Motor neuron (in vitro differentiated cells): ENCODE measurements around the gene NKX2-1. TPM values are rescaled to one million over a fixed set of nuclear protein-coding genes. Genes with fewer than 3 reads are reported as not detected.
"Not testable (repeated sequence)": the region's sequence is repeated elsewhere in the genome, so short reads cannot be mapped to it uniquely, and the experiment has no call there.

Experiments
- ATAC-seq, 8 experiments: fragments of 200-7000 bp; cut with Tn5 transposase; replicated peaks in 6 of 8; 2 replicates each; pipeline ENCODE4 v1.8.0; 2021; ENCODE audit warnings: mild to moderate bottlenecking in 8 of 8, moderate library complexity in 8 of 8
- H3K27ac ChIP-seq, 2 donors: fragments of 250-450 bp; sonication (Bioruptor Pico); 2 replicates each; pipeline ENCODE4 v1.9.0; 2021; ENCODE audit warnings: antibody characterized with exemption in 2 of 2, mild to moderate bottlenecking in 2 of 2, moderate library complexity in 1 of 2
- H3K4me1 ChIP-seq, 2 donors: fragments of 250-450 bp; sonication (Bioruptor Pico); replicated peaks in 1 of 2; 2 replicates each; pipeline ENCODE4 v1.6.1; 2021; ENCODE audit warnings: antibody characterized with exemption in 2 of 2, mild to moderate bottlenecking in 2 of 2, moderate library complexity in 1 of 2
- H3K4me3 ChIP-seq, 5 donors: fragments of 250-450 bp; sonication (Bioruptor Pico); 2 replicates each; pipeline ENCODE4 v1.9.0; 2021; ENCODE audit warnings: antibody characterized with exemption in 5 of 5, mild to moderate bottlenecking in 5 of 5, moderate library complexity in 4 of 5
- WGBS, 10 experiments: fragments of 450-650 bp; shearing (Covaris generic); methylation state at CpG; one replicate each; pipeline ENCODE4 v1.0.0; 2022; 5-methylcytosine and 5-hydroxymethylcytosine counted together
- in situ Hi-C, 9 experiments: fragments of 400-800 bp; cut with MboI; loops; one replicate each; pipeline ENCODE4 v1.15.0; 2021; ENCODE audit warnings: low sequenced_read_pairs in 9 of 9, low pct_unique_long_range_greater_than_20kb in 2 of 9; ENCODE audit not compliant: unreplicated experiment in 9 of 9
- total RNA-seq, 8 experiments: library from RNA; unstranded; fragments of 300-600 nt; gene quantifications; 2 replicates each; pipeline versions ENCODE4 v1.2.3 to v1.2.4, GENCODE V29; 2022

The NKX2-1 gene
- total RNA-seq = under 1 TPM in 2 of 8 experiments, not detected in 6; 0.10 to 0.52 TPM

DNA sequence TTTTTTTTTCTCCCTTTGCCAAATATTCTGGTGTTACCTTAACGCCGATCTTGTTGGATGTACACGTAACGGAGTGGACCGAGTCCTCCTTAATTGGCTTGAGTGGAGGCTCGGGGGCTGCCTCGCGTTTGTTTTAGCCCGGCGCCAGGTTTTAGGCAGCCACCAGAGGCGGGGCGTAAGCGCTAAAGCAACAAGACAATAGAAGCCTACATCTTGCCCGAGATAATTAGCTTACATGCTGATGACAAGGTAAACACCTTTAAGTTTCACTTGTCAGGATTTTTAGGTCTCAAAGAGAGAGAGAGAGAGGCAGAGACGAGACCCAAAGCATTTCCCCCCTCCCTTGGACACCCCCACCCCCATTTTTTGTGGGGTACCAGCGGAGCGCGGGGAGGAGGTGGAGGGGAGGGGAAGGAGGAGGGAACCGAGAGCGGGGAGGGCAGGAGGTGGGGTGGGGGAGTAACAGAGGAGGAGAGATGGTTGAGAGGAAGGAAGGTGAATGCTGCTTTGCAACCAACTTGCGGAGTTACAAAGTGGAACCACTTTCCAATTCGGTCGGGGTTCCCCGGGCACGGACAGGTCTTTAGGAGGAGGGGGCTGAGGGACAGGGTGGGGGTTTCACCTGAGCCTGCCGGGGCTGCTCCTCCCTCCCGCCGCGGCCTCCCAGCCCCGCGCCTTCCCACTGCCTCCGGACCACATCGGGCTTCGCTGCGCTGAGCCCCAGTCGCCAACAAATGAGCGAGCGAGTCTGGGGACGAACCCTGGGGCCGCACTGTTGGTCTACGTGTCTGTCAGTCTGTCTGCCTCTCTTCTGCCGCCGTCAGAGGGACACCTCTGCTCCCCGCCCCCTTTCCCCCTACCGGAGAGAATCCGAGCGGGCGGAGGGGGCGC, at the start of gene NKX2-1:
Gene NKX2-1, minus strand, starts transcription at position 802 of the 891 bp plus-strand sequence. Its CDS starts 103 bp downstream, at position 699.
- ATAC-seq = peak in 4 of 8 experiments; percentile 12 to 39 (median 18)
- 0 to 9% (median 0%) methylated on average over 2 to 11 of the region's 49 CpGs; no CpG with 5 or more reads in 3 of the 10 experiments for WGBS, 10 experiments
- H3K4me3 ChIP-seq = peak within 1 kb of the TSS in 3 of 5 donors; percentile 4 to 19 (median 12)
- in situ Hi-C loops = loop anchor here in 1 of 9 experiments (25.0 kb wide), 1 partner anchor 143 kb away; the partner anchor contains the start of gene PAX9
- H3K27ac ChIP-seq = no peak within 1 kb of the TSS
- peaks cover 0 to 24% of the 10 kb centered on the region in 2 donors for H3K4me1 ChIP-seq

DNA sequence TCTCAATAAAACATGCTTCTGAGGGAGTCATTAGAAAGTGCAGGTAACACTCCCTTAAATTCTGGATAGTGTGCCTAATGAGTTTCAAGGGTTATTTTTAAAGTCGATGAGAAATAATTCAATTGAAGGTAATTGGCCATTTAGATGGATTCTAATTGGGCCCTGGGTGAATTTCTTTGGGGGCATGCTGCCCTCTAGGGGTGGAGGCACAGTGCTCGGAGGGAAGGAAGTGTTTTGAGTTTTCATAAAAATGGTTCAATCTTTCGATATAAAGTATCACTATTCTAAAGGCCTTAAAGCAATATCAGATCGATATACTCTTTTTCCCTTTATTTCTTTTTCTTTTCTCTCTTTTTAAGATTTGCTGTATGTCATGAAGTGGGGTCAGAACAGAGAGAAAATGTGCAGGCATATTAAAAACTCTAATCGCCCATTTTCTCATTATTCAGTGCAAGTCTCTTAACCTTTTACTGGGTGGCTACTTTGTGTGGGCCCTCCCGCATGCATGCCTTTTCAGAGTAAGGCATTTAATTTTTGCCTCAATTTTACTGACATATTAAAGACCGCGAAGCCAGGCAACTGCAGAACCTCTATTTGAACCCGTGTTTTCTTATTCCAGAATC, 36.9 kb upstream of the NKX2-1 start:
- peak in 4 of 8 experiments; percentile 32 to 65 (median 42) for ATAC-seq
- Histone ChIP-seq H3K4me3 (no peak overlapping the region), H3K4me1 (no peaks in the 10 kb centered on the region), H3K27ac (no peak overlapping the region)
- 25 to 64% (median 54%) methylated on average over 5 to 9 of the region's 9 CpGs for WGBS, 10 experiments
- in situ Hi-C loops = no loop called here

DNA sequence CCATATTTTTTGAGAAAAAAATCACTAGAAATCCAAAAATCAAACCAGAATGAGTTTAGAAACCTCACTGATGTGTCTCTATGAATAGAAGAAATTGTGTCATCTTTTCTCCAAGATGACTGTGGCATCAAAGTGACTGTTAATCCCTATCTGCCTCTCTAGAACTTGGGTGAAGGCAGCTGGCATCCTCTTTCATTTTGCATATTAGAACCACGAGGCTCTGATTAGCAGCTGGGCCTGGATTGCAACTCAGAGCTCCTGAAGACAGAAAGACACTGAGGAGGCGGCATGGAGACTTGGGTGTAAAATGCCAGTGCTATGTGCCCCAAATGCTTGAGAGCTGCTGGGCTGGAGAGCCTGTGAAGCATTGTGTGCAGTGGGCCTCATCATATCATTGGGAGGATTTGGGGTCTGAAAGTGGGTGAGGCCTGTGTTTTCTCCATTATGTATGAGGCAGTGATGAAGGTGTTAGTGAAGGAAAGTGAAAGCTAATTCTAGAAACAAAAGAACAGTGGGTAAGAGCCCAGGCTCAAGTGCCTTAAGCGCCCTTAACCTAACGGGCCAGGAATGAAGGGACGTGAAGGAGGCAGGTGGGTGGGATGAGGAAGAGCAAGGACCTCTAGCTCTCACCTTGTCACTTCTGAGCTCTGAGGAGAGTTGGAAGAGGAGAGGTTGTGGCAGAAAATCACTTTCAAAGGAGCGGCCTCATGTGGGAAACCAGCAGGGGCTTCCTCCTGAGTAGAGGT, 36.1 kb upstream of the NKX2-1 start:
- no peaks in the 10 kb centered on the region for H3K4me1 ChIP-seq
- 20 to 100% (median 54%) methylated on average over 1 to 5 of the region's 6 CpGs; no CpG with 5 or more reads in 1 of the 10 experiments for WGBS, 10 experiments
- in situ Hi-C loops = no loop called here
- no peak overlapping the region for H3K27ac ChIP-seq
- no peak for ATAC-seq
- H3K4me3 ChIP-seq = no peak overlapping the region

GRCh38 chr14:36553656-36554260, 33.7 kb upstream of the NKX2-1 start:
- 0 to 100% (median 29%) methylated on average over 1 to 4 of the region's 4 CpGs for WGBS, 10 experiments
- Histone ChIP-seq H3K4me1 (no peaks in the 10 kb centered on the region), H3K27ac (no peak overlapping the region), H3K4me3 (no peak overlapping the region)
- peak in 5 of 8 experiments; percentile 45 to 84 (median 82) for ATAC-seq
- in situ Hi-C loops = no loop called here

DNA sequence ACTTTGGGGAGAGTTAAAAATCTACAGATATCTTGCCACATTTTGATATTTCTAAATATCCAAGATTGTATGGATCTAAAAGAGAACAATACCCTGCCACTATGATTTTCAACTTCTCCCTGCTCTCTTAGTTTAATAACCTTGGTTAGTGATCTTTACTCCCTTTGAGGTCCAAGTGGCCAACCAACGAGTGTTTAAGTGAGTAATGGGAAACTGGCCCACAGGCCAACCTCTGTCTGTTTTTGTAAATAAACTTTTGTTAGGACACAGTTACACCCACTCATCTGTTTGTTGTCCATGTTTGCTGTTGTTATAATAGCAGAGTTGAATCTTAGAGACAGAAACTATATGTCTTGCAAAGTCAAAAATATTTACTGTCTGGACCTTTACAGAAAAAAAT, 30.9 kb upstream of the NKX2-1 start:
- no peak for ATAC-seq
- in situ Hi-C loops = no loop called here
- no peaks in the 10 kb centered on the region for H3K4me1 ChIP-seq
- H3K27ac ChIP-seq = no peak overlapping the region
- H3K4me3 ChIP-seq = no peak overlapping the region
- WGBS, 10 experiments = 0 to 71% (median 60%) methylated on average over 1 of the region's 1 CpG; no CpG with 5 or more reads in 3 of the 10 experiments

GRCh38 chr14:36544280-36544679, 24.2 kb upstream of the NKX2-1 start:
- ATAC-seq, H3K27ac ChIP-seq, H3K4me1 ChIP-seq, H3K4me3 ChIP-seq, in situ Hi-C loops: not testable (repeated sequence)
- WGBS, 10 experiments = 41 to 100% (median 91%) methylated on average over 2 to 13 of the region's 16 CpGs; no CpG with 5 or more reads in 2 of the 10 experiments

- WGBS, 10 experiments = 0 to 86% (median 63%) methylated on average over 1 of the region's 1 CpG; no CpG with 5 or more reads in 3 of the 10 experiments
- in situ Hi-C loops = no loop called here
- H3K4me1 ChIP-seq = no peaks in the 10 kb centered on the region
- H3K27ac ChIP-seq = no peak overlapping the region
- no peak overlapping the region for H3K4me3 ChIP-seq
- ATAC-seq = no peak
Measured at GRCh38 chr14:36538051-36538450, 18.0 kb upstream of the NKX2-1 start.

- H3K4me1 ChIP-seq = peaks cover 0 to 3% of the 10 kb centered on the region in 2 donors
- no peak for ATAC-seq
- no peak overlapping the region for H3K4me3 ChIP-seq
- in situ Hi-C loops = no loop called here
- H3K27ac ChIP-seq = no peak overlapping the region
Measured at GRCh38 chr14:36529062-36529461, 9.0 kb upstream of the NKX2-1 start.

- no peak for ATAC-seq
Measured at GRCh38 chr14:36525746-36526099, 5.7 kb upstream of the NKX2-1 start.

GRCh38 chr14:36524874-36525745, 5.1 kb upstream of the NKX2-1 start:
- Histone ChIP-seq H3K27ac (no peak overlapping the region), H3K4me1 (peaks cover 0 to 14% of the 10 kb centered on the region in 2 donors), H3K4me3 (peak overlapping the region in 1 of 5 donors; percentile 12)
- peak in 7 of 8 experiments; percentile 44 to 85 (median 65) for ATAC-seq
- in situ Hi-C loops = loop anchor here in 1 of 9 experiments (25.0 kb wide), 1 partner anchor 137 kb away; the partner anchor contains the start of gene PAX9
- WGBS, 10 experiments = 0 to 10% (median 6%) methylated on average over 2 to 15 of the region's 54 CpGs; no CpG with 5 or more reads in 4 of the 10 experiments

More at GRCh38 chr14:36525746-36526099, 5.7 kb upstream of the NKX2-1 start:
- in situ Hi-C loops = no loop called here
- 0 to 12% (median 9%) methylated on average over 2 to 9 of the region's 10 CpGs; no CpG with 5 or more reads in 6 of the 10 experiments for WGBS, 10 experiments
- H3K4me1 ChIP-seq = peaks cover 0 to 10% of the 10 kb centered on the region in 2 donors
- H3K4me3 ChIP-seq = no peak overlapping the region
- no peak overlapping the region for H3K27ac ChIP-seq

- Histone ChIP-seq H3K4me1 (peaks cover 0 to 20% of the 10 kb centered on the region in 2 donors), H3K27ac (no peak overlapping the region), H3K4me3 (no peak overlapping the region)
- WGBS, 10 experiments = 0 to 40% (median 6%) methylated on average over 1 to 15 of the region's 38 CpGs; no CpG with 5 or more reads in 4 of the 10 experiments
- in situ Hi-C loops = loop anchor here in 1 of 9 experiments (25.0 kb wide), 1 partner anchor 138 kb away; the partner anchor contains the start of gene PAX9
- ATAC-seq = no peak
Measured at GRCh38 chr14:36524220-36524837, 4.3 kb upstream of the NKX2-1 start.
